NCI-H2081 (cell line): ENCODE data around the gene MROH8.
"Not testable (repeated sequence)": the region's sequence is repeated elsewhere in the genome, so short reads cannot be mapped to it uniquely, and the experiment has no call there.

Experiments
- DNase-seq, 2 experiments: peaks; one replicate each; lab custom pipeline; 2025; lab: John Stamatoyannopoulos, UW

Gene MROH8

DNA sequence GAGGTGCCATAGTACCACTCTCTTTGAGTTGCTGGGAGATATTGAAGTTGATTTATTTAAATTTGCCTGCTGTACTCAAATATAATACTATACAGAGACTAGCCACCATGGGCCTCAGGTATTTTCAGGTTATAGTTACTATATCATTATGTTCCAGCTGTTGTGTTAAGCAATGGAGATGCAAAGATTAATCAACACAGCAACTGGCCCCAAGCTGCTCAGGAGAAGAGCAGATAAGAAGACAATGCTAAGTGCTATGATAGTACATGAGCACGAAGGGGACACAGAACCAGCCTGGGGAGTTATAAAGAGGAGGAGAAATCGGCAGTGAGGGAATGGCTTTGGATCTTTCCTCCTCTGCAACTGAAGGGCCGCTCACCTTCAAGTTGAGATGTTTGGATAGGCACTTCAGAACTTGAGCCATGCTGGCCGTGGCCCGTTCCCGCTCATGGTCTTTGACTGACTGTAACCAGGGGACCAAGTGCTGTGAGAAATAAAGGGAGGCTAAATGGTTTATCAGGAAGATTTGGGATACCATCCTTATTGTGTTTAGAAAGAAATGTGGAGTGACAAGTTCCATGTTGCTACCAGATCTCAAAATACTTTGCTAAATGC lies 24.6 kb downstream of the MROH8 start:
- no peak for DNase-seq

DNA sequence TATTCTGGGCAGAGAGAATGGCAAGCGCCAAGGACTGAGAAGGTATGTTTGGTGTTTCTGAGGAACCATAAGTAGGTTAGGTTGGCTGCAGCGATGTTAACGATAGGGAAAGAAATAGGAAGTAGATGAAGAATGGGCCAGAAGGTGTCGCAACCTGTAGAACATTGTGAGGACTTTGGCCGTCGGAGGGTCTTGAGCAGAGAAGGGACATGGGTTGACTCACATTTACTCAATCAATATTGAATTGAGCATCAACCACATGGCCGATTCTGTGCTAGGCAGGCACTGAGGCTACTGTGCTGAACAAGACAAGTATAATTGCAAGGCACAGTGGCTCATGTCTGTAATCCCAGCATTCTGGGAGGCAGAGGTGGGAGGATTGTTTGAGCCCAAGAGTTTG lies 27.1 kb downstream of the MROH8 start:
- no peak for DNase-seq

DNA sequence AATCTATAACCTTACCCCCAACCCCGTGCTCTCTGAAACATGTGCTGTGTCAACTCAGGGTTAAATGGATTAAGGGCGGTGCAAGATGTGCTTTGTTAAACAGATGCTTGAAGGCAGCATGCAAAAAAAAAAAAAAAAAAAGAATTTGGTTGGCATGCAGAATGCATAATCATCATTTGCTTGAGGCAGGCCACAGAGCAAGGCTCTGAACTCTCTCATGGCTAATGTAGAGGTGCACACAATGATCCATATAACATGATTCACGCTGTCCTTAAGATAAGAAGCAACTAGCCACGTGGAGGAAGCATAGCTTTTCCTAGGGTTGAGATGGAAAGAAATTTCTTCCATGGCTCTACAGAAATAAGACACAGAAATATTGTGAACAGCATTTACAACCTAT lies 27.8 kb downstream of the MROH8 start:
- DNase-seq: no peak

DNA sequence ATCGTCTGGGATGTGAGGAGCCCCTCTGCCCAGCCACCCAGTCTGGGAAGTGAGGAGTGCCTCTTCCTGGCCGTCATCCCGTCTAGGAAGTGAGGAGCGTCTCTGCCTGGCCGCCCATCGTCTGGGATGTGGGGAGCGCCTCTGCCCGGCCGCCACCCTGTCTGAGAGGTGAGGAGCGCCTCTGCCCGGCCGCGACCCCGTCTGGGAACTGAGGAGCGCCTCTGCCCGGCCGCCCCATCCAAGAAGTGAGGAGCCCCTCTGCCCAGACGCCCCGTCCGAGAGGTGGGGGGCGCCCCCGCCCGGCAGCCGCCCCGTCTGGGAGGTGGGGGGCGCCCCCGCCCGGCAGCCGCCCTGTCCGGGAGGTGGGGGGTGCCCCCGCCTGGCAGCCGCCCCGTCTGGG lies 28.5 kb downstream of the MROH8 start:
- DNase-seq: not testable (repeated sequence)

DNA sequence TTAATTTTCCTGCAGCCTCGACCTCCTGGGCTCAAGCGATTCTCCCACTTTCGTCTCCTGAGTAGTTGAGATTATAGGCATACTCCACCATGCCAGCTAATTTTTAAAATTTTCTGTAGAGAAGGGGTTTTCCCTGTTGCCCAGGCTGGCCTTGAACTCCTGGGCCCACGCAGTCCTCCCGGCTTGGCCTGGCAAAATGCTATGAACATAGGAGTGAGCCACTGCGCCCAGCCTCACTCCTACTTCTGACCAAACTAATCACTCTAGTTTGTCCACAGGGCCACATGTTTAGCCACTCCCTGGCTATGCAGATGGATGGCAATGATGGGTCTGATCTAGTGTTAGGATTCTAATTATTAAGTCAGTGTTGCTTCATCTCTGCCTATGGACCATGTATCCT lies 32.1 kb downstream of the MROH8 start:
- no peak for DNase-seq

DNA sequence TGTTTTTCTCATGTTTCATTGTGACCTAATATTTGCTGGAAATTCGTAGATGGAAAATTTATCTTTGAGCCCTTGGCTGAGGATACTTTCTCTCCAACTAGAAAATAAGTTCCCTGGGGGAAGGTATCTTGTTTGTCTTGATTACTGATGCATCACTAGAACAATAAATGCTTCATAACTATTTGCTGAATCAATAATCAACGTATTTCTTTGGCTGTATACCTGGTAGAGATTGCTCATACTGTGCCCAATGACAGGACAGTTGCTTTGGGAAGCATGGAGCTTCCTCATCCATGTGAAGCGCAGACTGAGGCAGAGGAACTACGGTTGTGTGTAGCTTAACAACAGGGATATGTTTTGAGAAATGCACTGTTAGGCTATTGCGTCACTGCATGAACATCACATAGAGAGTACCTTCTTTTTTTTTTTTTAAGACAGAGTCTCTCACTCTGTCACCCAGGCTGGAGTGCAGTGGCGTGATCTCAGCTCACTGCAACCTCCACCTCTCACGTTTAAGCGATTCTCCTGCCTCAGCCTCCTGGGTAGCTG lies 34.4 kb downstream of the MROH8 start:
- no peak for DNase-seq

DNA sequence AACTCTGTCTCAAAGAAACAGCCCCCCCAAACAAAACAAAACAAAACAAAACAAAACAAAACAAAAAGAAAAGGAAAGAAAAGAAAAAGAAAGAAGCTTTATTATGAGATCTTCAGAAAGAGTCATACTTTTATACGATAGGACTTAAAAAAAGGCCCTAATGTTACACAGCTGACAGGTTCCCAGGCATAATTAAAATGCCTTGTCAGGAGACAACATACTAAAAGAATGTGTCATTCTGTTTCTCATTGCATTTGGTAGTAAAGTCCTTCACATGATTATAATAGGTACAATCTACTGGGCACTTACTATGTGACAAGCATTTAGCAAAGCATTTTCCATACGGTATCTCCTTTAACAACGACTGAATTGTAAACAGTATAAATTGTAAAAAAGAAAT lies 36.6 kb downstream of the MROH8 start:
- no peak for DNase-seq

DNA sequence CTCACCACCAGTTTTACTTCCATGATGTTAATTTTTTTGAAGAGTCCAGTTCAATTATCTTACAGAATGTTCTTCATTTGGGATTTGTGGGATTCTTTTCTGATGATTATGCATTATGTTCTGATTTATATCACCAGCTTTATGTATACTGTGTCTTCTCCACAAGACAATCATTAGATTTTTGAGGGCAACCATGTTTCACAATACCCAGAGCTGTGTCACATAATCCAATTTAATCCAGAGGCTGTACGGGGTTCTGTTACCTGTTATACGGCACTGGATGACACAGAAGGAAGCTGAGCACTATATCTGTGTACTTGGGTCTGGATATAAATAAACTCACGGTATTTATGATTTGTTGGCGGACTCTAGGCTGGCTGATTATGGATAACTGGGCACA lies 41.8 kb downstream of the MROH8 start:
- DNase-seq: no peak

DNA sequence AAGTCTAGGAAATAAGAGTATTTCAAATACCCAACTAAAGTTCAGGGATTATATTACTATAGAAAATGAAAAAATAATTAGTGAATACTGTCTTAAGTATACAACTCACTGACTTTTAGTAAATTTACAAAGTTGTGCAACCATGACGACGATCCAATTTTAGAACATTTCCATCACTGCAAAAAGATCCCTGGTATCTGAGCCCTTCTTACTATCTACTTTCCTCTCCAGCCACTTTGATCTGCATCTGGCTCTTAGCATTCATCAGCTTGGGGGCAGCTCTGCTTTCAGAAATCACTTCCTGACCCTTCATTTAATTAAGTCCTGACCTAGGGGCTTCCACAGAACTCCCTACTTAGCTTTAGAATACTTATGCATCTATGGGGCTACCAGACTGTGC lies 45.4 kb downstream of the MROH8 start:
- DNase-seq: no peak

DNA sequence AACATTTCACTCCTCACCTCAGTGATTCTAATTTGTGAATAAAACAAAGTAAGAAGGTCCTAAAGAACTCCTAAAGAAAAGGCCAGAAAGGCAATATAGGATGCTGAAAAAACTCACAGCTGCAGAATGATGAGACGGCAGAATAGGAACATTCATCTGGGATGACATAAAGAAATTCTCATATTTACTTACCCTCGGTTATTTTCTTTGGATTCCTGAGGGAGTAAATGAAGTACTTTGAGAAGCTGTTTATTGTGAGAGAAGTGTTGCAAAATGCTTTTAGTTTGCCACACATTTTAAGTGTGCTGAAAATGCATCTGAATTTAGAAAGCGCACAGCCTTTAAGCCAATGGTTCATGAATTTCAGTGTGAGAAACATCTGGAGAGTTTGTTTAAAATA lies 47.9 kb downstream of the MROH8 start:
- DNase-seq: no peak

DNA sequence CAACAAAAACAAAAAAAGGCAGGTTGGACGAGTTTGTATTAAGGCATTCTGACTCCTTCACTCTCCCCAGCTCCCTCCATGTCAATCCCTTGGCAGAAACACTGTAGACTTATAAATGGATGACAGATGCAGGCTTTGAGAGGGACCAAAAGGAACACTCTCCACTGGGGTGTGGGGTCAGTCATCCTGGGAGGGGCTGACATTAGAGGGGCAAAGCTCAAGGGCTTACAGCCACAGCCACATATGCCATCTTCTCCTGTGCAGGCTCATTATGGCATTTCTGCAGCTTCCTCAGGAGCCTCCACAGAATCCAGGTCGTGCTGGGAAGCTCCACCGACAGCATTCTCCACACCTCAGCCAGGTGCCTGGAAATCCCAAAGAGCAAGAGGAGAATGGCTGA lies 50.5 kb downstream of the MROH8 start:
- no peak for DNase-seq

DNA sequence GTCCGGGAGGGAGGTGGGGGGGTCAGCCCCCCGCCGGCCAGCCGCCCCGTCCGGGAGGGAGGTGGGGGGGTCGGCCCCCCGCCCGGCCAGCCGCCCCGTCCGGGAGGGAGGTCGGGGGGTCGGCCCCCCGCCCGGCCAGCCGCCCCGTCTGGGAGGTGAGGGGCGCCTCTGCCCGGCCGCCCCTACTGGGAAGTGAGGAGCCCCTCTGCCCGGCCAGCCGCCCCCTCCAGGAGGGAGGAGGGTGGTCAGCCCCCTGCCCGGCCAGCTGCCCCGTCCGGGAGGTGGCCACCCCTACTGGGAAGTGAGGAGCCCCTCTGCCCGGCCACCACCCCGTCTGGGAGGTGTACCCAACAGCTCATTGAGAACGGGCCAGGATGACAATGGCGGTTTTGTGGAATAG lies 53.1 kb downstream of the MROH8 start:
- DNase-seq: not testable (repeated sequence)

DNA sequence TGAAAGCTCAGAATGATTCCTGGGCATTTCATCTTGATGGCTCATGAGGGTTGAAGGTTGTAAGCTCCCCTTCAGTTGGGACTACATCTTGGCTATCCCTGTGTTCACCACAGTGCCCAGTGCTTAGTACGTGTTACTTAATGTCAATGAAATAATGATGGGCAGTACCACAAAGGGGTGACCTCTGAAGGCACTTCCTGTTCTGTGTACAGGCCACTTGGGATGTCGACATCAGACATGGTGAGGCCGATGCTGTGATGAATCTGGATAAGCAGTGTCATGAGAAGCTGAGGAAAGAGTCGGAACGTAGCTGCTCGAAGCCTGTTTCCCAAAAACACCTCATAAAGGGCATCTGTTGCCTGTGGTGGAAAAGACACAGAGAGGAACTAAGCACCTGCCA lies 55.9 kb downstream of the MROH8 start:
- DNase-seq: no peak

DNA sequence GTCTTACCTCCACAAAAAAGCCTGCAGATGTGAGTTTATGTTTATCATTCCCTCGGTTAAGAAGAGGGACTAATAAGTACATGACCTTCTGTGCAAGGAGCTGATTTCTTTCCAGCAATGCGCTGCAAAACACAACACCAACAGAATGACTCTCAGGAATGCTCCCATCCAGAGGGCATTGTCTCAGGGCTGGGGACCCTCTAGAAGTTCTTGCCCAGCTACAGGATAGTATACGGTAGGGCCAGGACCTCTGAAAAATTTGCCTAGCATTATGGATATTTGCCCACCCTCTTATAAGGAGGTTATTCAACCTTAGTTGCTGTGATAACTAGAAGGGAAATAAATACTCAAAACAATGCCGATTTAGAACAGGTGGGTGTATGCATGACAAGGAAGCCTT lies 58.9 kb downstream of the MROH8 start:
- no peak for DNase-seq

DNA sequence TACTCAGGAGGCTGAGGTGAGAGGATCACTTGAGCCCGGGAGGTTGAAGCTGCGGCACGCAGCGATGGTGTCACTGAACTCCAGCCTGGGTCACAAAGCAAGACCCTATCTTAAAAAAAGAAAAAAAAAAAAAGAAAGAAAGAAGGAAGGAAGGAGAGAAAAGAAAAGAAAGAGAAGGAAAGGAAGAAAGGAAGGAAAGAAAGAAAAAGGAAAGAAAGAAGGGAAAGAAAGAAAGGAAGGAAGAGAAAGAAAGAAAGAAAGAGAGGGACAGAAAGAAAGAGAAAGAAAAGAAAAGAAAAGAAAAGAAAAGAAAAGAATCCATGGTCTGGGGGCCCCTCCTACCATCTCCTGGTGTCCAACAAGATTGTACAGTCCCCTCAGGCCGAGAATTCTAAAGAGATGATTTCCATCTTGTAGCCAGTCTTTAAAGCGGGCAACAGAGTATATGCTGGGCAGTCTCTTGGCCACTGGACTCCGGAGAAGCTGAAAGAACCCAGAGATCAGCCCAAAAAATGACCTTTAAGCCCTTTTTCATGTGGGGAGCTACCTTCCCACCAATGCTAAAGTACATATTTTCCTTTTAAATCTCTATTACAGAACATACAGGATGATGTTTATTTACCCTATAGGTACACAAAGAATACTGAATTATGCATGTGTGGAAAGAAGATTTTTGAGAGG lies 59.9 kb downstream of the MROH8 start:
- no peak for DNase-seq

DNA sequence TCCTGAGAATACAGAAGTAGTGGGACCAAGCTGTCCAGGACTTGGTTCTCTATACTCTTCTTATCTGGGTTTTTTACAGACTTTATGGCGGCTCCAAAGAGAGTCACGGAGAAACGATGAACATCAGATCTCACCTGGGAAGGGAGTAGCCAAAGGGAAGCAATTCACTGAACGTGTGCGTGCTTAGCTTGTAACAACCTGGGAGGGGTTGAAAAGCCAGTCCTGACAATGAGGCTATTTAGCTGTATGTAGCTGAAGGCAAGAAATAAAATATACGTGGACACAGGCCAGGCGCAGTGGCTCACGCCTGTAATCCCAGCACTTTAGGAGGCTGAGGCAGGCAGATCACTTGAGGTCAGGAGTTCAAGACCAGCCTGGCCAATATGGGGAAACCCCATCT lies 65.3 kb downstream of the MROH8 start:
- DNase-seq: no peak

DNA sequence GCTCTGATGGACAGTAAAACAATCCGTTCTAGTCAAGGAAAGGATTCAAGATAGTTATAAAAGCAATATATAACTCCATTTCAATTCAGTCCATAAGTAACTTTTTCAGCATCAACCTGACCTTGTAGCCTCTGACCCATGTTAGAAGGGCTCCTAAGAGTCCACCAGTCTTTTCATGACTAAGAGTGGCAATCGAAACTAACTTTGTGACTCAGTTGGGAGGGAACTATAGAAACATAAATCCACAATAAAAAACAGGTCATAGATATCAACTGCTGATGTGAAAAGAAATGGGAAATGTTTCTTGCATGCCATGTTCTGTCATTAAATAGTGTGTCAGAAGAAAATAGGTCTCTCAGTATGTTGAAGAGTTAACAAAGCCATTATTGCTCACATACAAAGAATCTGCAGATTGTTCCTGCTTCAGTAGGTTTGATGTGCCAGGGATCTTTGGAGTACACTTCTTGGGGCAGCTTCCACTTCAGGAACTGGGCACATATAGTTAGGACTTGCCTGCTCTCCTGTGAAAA lies 67.4 kb downstream of the MROH8 start:
- no peak for DNase-seq

DNA sequence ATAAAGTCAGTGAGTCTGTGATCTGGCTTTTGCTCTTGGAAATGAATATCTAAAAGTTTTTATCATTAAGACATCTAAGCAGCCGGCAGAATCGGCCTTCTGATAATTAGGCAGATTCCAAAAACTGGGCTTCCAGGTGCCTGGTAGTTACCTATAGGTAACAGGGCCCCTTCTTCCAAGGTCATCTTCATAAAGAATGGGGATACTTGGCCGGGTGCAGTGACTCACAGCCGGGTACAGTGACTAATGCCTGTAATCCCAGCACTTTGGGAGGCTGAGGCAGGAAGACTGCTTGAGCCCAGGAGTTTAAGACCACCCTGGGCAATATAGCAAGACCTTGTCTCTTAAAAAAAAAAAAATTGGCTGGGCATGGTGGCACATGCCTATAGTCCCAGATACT lies 70.7 kb downstream of the MROH8 start:
- no peak for DNase-seq

DNA sequence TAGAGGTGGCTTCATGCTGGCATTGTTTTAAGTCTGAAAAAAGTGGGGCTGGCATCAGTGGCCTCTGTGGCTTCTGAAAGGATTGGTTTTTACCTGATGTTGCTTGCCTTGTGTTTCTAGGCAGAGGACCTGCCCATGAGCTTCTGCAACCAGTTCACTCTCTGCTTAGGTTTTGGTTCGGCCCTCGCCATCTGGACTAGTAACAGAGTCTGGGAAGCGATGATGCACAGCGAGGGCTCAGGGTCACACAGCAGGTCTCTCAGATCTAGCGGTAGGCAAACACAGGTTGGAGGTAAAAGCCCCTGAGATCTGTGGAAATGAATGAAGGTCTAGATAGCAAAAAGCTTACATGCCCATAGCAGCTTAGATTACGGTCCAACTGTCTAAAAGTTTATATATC lies 76.8 kb downstream of the MROH8 start:
- no peak for DNase-seq

DNA sequence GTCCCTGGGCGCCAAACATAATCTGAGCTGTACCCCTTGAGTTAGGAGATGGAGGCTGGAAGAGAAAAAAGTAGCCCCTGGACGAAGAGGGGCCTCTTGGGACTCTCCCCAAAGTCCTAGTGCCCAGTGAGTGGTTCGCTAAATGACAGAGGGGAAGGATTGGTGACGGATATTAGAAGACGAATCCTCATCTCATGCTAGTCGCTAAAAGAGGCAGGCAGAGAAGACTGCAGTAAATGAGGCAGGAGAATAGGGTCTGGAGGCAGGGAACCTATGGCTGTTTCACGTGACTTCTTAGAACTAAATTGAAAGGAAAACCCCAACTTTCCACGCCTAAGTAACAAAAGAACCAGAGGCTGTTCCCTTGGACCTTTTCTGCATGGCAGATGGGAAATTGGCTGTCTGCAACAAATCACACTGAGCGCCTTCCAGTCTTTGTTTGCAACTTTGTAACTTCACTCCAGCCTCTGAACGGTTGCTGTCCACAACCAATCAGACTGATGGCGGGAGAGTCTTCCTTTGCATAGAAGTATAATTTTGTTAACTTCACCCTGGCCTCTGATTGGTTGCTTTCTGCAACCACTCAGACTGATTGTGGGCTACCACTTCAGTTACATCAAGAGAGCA lies 82.8 kb downstream of the MROH8 start:
- DNase-seq: no peak

DNA sequence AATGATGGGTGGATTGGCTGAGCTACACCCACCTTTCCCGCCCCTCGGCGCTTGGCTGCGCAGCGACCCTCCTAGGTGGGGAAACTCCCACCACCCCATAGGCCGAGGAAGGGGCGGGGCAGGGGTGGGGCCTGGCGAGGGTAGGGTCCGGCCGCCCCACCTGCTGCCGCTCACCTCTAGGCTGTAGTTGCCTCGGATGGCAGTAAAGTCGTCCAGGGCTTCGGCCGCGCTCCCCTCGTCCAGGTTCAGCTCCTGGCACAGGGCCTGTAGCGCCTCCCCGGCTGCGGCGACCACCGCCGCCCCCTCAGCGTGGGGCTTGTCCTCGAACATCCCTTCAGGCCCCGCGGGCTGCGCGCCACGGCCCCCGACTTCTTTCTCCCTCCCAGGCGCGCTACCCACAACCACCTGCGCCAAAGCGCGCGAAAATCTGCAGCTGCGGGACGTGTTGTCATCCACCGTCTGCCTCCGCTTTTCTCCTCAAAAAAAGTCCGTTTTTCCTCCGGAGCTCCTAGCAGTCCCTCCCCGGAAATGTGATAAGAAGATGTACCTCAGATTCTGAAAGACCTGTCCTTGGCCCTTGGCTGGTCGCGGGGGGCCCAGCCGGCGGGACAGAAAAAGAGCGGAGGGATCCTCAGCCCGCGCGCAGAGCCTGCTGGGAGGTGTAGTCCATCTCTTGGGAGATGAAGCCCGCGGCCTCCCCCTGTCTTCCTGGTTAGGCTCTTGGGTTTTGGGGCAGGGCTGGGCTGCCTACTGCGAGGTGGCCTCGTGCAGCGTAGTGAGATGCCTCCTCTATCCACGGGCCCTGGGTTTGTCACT lies 83.5 kb downstream of the MROH8 start, which contains the start of gene RBL1:
Gene RBL1, minus strand, starts transcription at position 399 of the 816 bp plus-strand sequence. Its CDS starts 69 bp downstream, at position 330.
- DNase-seq: peak; percentile 82 to 92

DNA sequence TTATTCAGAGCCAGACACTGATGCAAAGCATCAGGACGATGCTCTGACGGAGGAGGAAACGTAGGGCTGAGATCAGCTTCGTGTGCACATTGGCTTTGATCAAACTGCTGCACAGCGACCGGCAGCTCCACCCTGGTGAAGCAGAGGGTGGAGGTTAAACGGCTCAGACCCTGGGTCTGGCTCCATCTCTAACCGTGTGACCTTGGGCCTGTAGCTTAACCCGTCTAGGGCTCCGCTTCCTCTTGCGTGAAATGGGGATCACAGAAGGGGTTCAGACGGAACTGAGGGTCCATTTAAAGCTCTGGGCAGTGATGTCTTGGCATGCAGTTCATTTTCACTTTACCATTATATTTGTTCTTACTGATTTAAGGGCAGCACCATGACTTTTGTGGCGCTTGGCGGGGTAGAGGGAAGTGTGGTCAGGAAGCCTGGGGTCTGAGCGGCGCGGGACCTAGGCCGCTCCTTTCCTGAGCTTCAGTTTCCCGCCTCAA lies 84.2 kb downstream of the MROH8 start:
- peak in 1 of 2 experiments; percentile 36 for DNase-seq
